WI38 (cell line): ENCODE results near the gene NEK7.

Experiments used
- H3K4me3 ChIP-seq: 2 replicates; pipeline ENCODE4 v1.5.1; 2011; ENCODE audit warnings: low read depth, mild to moderate bottlenecking, control low read depth, low read length
- TF ChIP-seq, protein P1 (sequence below): IDR thresholded peaks from 2 replicates; pipeline ENCODE4 v1.5.1; 2012; ENCODE audit warnings: low read depth, mild to moderate bottlenecking, control low read depth, low read length

The NEK7 gene

DNA sequence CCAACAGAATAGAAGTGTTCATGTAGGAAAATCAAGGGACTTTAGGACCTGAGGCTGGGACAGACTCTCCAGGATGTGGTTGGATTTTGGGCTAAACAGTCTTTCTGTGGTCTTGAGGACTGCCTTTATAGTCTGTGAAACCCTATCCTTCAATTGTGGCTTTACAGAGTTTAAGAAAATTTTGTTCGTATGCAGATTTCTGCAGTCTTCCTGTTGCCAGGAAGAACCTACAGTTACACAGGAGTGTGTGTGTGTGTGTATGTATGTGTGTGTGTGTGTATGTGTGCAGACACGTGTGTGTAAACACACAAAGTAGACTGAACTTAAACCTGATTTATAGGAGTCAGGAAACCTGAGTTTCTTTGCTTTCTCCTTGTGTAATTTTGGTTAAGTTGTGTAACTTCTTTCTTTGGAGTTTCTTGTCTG is 22.8 kb downstream of the NEK7 start:
- TF ChIP-seq, protein P1, sequence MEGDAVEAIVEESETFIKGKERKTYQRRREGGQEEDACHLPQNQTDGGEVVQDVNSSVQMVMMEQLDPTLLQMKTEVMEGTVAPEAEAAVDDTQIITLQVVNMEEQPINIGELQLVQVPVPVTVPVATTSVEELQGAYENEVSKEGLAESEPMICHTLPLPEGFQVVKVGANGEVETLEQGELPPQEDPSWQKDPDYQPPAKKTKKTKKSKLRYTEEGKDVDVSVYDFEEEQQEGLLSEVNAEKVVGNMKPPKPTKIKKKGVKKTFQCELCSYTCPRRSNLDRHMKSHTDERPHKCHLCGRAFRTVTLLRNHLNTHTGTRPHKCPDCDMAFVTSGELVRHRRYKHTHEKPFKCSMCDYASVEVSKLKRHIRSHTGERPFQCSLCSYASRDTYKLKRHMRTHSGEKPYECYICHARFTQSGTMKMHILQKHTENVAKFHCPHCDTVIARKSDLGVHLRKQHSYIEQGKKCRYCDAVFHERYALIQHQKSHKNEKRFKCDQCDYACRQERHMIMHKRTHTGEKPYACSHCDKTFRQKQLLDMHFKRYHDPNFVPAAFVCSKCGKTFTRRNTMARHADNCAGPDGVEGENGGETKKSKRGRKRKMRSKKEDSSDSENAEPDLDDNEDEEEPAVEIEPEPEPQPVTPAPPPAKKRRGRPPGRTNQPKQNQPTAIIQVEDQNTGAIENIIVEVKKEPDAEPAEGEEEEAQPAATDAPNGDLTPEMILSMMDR, result no peak
- no peak overlapping the region for H3K4me3 ChIP-seq

DNA sequence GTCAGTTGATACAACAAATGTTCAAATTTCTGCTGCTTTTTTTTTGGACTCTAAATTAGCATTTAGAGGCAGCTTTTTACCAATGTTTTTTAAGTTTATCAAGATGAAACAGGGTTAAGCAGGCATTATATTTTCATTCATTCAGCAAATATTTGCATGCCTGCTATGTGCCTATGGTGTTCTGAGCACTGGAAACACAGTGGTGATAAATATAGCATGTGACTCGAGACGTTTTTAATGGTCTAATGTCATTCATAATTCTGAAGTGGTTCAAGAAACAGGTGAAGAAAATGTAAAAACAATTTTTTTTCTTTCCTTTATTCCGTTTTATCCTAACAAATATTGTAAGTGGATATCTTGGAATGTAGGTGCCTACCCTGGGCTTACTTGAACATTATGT is 26.8 kb downstream of the NEK7 start:
- H3K4me3 ChIP-seq, result no peak overlapping the region
- TF ChIP-seq, protein P1, result no peak

DNA sequence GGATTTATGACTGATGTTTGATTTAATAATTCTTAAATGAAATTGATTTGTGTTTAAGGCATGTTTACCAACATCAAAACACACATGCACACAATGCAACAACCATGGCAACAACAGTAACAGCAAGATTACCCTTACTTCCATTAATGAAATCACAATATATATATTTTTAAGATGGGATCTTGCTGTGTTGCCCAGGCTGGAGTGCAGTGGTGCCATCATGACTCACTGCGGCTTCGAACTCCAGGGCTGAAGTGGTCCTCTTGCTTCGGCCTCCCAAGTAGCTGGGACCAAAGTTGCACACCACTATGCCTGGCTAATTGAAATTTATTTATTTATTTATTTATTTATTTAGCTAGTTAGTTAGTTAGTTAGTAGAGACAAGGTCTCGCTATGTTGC is 27.7 kb downstream of the NEK7 start:
- TF ChIP-seq, protein P1, result no peak

DNA sequence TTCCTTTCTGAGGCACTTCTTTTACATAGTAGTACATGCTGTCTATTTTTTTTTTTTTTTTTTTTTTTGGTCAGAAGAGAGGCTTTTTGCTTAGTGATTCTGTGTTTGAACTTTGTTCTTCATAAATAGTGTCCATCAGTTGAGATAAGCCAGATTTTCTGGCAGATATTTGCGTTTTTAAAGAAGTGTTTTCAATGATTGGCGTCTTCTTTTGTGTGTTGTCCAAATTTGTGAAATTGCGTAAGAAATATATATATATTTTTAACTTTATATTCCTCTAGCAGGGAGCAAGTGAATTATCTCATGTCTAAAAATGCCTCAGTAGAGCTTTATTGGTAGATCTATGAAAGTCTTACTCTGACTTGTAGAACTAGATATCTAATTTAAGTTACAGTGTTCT is 28.3 kb downstream of the NEK7 start:
- no peak overlapping the region for H3K4me3 ChIP-seq
- TF ChIP-seq, protein P1, result no peak

More for the DNA sequence above, 27.7 kb downstream of the NEK7 start:
- no peak overlapping the region for H3K4me3 ChIP-seq

DNA sequence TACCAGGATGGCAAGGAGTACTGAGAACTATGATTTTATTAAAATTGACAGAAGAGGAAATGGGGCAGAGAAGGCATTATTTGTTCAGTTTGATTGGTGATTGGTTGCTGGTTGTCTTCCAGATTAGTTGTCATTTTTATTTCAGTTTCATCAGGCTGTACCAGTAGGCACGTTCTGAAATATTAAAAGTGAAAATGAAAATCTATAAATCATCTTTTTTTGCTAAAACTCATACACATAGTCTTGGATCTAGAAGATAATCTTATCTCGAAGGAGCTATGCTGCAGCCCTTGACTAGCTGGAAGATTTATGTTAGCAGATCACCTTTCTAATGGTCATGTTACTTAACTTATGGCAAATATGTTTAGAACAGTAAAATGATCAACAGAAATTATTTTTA is 29.0 kb downstream of the NEK7 start:
- TF ChIP-seq, protein P1, result no peak
- H3K4me3 ChIP-seq, result no peak overlapping the region

DNA sequence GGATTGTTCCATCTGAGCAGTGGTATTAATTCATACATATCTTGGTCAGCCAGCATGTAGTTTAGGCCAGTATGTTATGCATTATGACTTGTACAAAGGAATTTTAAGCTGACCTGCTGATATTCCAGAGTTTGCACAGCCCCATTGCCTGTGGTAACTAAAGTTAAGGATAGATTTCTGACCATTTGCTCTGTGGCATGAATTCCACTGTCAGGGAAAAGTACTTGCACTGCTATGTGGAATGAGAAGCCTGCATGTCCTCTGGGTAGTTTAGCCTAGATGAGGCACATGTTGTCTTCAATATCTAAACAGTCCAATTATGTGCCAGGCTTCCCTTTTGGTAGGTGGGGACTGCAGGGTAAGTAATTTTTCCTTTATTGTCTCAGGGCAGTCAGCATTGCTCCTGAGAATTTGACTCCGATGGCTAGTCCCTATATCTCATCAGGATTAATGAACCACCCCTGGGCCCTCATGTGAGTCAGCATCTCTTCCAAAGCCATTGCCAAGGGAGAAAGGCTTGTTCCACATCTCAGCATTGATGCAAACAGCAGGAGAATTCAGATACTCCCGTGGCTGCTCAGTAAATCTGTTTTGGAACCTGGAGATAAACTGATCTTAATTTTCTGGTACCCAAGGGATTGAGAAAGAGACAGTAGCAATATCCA is 30.2 kb downstream of the NEK7 start:
- H3K4me3 ChIP-seq, result no peak overlapping the region
- TF ChIP-seq, protein P1, result no peak

DNA sequence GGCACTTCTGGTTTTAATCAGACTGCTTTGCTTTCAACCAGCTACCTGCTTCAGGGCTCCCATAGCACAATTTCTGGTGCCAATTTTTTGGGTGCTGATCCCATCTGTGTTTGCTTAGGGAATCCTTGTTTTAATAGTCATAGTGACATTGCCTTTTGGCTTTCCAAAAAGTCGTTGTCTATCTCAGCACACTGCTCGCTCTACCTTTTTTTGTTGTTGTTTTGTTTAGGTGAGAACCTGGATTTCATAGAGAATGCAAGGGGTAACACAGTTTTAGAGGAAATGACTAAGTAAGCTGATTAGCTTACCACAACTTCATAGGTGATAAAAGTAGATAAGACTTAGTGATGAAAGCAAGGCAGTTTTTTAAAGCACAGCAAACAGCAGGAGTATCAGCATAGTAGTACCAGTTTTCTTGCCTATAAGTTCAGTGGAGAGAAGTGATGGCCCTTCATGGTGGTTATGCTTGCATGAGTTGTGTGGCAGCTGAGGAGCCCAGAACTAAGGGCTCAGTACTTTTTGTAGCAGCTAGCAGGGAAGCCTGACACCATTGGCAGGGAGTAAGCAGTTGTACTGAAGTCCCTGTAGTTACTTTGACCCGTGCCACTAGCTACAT is 31.3 kb downstream of the NEK7 start:
- TF ChIP-seq, protein P1, result no peak
- H3K4me3 ChIP-seq, result no peak overlapping the region
